K562 (cell line): ENCODE measurements around the gene AGFG2. TPM values are rescaled to one million over a fixed set of nuclear protein-coding genes. Genes with fewer than 3 reads are reported as not detected.

Experiments
- ARNT ChIP-seq, 2 experiments: fragments of 450-650 bp; IDR thresholded peaks; 2 replicates each; pipeline ENCODE4 v1.6.1; 2016; ENCODE audit warnings: mild to moderate bottlenecking in 1 of 2
- BHLHE40 ChIP-seq: IDR thresholded peaks from 2 replicates; pipeline ENCODE4 v1.6.1; 2011; ENCODE audit warnings: low read length, improper control_type of control experiment
- CAMTA2 ChIP-seq: fragments of 250-450 bp; sonication (Bioruptor Pico); conservative IDR thresholded peaks from 2 replicates; pipeline ENCODE4 v1.5.1; 2022
- CREBBP ChIP-seq: IDR thresholded peaks from one replicate; pipeline ENCODE4 v1.6.1; 2012; ENCODE audit warnings: low read depth, mild to moderate bottlenecking, control low read depth, inconsistent platforms, low read length
- CREM ChIP-seq: IDR thresholded peaks from 2 replicates; pipeline ENCODE4 v1.6.1; 2014; ENCODE audit warnings: antibody characterized with exemption, low read depth
- CTBP1 ChIP-seq: fragments of 450-650 bp; IDR thresholded peaks from 2 replicates; pipeline ENCODE4 v1.6.1; 2016; ENCODE audit warnings: borderline replicate concordance
- CXXC5 ChIP-seq: fragments of 250-450 bp; sonication (Bioruptor Pico); IDR thresholded peaks from 2 replicates; pipeline ENCODE4 v1.8.0; 2022; ENCODE audit warnings: inconsistent platforms, mild to moderate bottlenecking, moderate library complexity
- FOS ChIP-seq: IDR thresholded peaks from 3 replicates; pipeline ENCODE4 v1.6.1; 2011; ENCODE audit not compliant: insufficient read length; ENCODE audit errors: extremely low read depth
- MEIS2 ChIP-seq: fragments of 450-650 bp; IDR thresholded peaks from 2 replicates; pipeline ENCODE4 v1.6.1; 2014; ENCODE audit warnings: mild to moderate bottlenecking; ENCODE audit not compliant: partially characterized antibody
- NFYB ChIP-seq: IDR thresholded peaks from 2 replicates; pipeline ENCODE4 v1.6.1; 2011; ENCODE audit warnings: mild to moderate bottlenecking, moderate library complexity; ENCODE audit not compliant: insufficient read length; ENCODE audit errors: extremely low read depth
- NRF1 ChIP-seq, 2 experiments: fragments of 450-650 bp; IDR thresholded peaks in 1 of 2; conservative IDR thresholded peaks in 1 of 2; 2 replicates each; pipeline ENCODE4 v1.6.1; 2014; ENCODE audit warnings: mild to moderate bottlenecking in 2 of 2
- POLR2G ChIP-seq: fragments of 200-400 bp; formaldehyde crosslinking; IDR thresholded peaks from 2 replicates; pipeline ENCODE4 v1.6.1; 2017; ENCODE audit warnings: low read depth, mild to moderate bottlenecking, antibody characterized with exemption, low read length, moderate library complexity
- POLR2H ChIP-seq: IDR thresholded peaks from 2 replicates; pipeline ENCODE4 v1.6.1; 2016; ENCODE audit warnings: missing genetic modification characterization, low read depth, mild to moderate bottlenecking, control low read depth, missing compliant biosample characterization, moderate library complexity
- PRMT5 ChIP-seq: sonication (generic); formaldehyde crosslinking; IDR thresholded peaks from 2 replicates; pipeline ENCODE4 v1.5.0; 2020; ENCODE audit warnings: missing genetic modification reagents
- SIN3B ChIP-seq: fragments of 450-650 bp; IDR thresholded peaks from 2 replicates; pipeline ENCODE4 v1.6.1; 2017; ENCODE audit warnings: low read depth, mild to moderate bottlenecking, moderate library complexity
- TAF1 ChIP-seq: IDR thresholded peaks from 2 replicates; pipeline ENCODE4 v1.6.1; 2011; ENCODE audit warnings: mild to moderate bottlenecking, low read length, moderate library complexity; ENCODE audit not compliant: insufficient read depth, control insufficient read depth, severe bottlenecking; ENCODE audit errors: extremely low read depth
- U2AF1 ChIP-seq: fragments of 200-400 bp; formaldehyde crosslinking; optimal IDR thresholded peaks from 2 replicates; pipeline ENCODE3; 2017; ENCODE audit warnings: mild to moderate bottlenecking, low read depth, low read length, moderate library complexity
- ZFX ChIP-seq: sonication (generic); formaldehyde crosslinking; IDR thresholded peaks from 2 replicates; pipeline ENCODE4 v1.8.0; 2022; ENCODE audit warnings: mild to moderate bottlenecking, missing genetic modification reagents, moderate library complexity
- polyA plus RNA-seq, 8 experiments: library from polyadenylated mRNA; depleted of rRNA in 4 of 8; stranded (reverse) in 5 of 8; unstranded in 3 of 8; fragments of >200 nt; fragmentation: Nextera tagmentation in 2 of 8; fragmentation: Illumina TruSeq in 1 of 8; extraction: Ambion mirVana in 2 of 8; extraction: Trizol in 1 of 8; gene quantifications; 2 replicates each; pipeline versions ENCODE4 v1.2.1 to v1.2.3, GENCODE V29; 2011 to 2014; ENCODE audit warnings: inconsistent platforms in 1 of 8, missing spikeins in 1 of 8
- total RNA-seq, 7 experiments: library from RNA; depleted of rRNA in 6 of 7; stranded (reverse); fragments of >200 nt in 6 of 7; fragmentation: Illumina TruSeq in 2 of 7; extraction: Trizol in 2 of 7; gene quantifications; 2 replicates each; pipeline versions ENCODE4 v1.2.1 to v1.2.3, GENCODE V29; 2011 to 2021; ENCODE audit warnings: low replicate concordance in 1 of 7
- TF ChIP-seq, protein P1 (sequence below): fragments of 250-450 bp; sonication (Bioruptor Pico); IDR thresholded peaks from 2 replicates; pipeline ENCODE4 v1.4.0; 2020
- TF ChIP-seq, protein P2 (sequence below): fragments of 450-650 bp; IDR thresholded peaks from 2 replicates; pipeline ENCODE4 v1.6.1; 2016; ENCODE audit warnings: borderline replicate concordance
- TF ChIP-seq, protein P3 (sequence below): fragments of 250-450 bp; sonication (Bioruptor Pico); IDR thresholded peaks from 2 replicates; pipeline ENCODE4 v1.8.0; 2021; ENCODE audit warnings: moderate library complexity, mild to moderate bottlenecking, inconsistent platforms

AGFG2 gene
- total and polyA plus RNA-seq, 9 of the 15 experiments (the other 6 are each of a cell fraction or from before 2014, with no cell fraction given), result 0.31 to 23.1 (median 6.5) TPM

DNA sequence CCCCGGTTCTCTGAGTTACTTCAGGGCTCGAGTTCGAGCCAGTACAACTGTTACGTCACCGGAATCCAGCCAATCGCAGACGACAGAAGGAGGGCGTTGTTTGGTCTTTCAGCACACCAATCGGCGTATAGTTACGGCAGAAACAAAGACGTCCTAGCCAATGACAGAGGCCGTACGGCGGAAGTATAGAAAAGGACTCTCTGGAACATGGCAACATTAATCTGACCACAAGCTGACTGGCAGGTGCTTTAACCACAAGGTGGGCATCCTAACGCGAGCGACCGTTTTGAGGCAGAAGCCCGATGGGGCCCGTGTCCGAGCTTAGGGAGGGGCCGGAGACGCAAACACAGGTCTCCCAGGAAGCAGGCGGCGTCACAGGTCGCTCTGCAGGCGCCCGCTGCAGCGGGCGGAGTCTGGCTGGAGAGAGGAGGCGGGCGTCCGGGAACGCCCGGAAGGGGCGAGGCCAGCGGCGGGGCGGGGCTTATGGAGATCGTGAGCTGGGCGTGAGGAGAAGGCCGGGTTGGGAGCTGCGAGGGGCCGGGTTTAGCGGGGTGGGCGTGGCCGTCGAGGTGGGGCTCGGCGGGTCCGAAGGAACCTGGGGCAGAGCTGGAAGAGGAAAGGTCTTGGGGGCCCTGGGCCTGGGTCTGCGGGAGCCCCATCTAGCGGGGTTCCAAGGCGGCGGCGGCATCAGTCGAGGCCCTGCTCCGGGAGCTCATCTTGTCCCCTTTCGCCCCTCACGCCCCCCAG lies 73.2 kb downstream of the AGFG2 start, which contains the start of gene MOSPD3 (continued):
- TF ChIP-seq CREM, result peak; percentile 83
- no peak for TF ChIP-seq CREBBP
- peak; percentile 70 to 71 for TF ChIP-seq NRF1 (conservative IDR thresholded peaks at IDR 0.05 in 1 of 2, IDR thresholded peaks at IDR 0.05 in 1 of 2)
- TF ChIP-seq MEIS2, result peak; percentile 77
- TF ChIP-seq CXXC5, result peak; percentile 75
- TF ChIP-seq NFYB, result peak; percentile 97
- peak; percentile 57; the same call in 1 of the 2 replicates for TF ChIP-seq BHLHE40
- TF ChIP-seq ZFX (CRISPR knock-in tag), result peak; percentile 60
- peak; percentile 80 for TF ChIP-seq SIN3B
- TF ChIP-seq, protein P1, sequence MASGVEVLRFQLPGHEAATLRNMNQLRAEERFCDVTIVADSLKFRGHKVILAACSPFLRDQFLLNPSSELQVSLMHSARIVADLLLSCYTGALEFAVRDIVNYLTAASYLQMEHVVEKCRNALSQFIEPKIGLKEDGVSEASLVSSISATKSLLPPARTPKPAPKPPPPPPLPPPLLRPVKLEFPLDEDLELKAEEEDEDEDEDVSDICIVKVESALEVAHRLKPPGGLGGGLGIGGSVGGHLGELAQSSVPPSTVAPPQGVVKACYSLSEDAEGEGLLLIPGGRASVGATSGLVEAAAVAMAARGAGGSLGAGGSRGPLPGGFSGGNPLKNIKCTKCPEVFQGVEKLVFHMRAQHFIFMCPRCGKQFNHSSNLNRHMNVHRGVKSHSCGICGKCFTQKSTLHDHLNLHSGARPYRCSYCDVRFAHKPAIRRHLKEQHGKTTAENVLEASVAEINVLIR (CRISPR knock-in tag), result peak; percentile 36; the same call in 1 of the 2 replicates
- TF ChIP-seq, protein P2, sequence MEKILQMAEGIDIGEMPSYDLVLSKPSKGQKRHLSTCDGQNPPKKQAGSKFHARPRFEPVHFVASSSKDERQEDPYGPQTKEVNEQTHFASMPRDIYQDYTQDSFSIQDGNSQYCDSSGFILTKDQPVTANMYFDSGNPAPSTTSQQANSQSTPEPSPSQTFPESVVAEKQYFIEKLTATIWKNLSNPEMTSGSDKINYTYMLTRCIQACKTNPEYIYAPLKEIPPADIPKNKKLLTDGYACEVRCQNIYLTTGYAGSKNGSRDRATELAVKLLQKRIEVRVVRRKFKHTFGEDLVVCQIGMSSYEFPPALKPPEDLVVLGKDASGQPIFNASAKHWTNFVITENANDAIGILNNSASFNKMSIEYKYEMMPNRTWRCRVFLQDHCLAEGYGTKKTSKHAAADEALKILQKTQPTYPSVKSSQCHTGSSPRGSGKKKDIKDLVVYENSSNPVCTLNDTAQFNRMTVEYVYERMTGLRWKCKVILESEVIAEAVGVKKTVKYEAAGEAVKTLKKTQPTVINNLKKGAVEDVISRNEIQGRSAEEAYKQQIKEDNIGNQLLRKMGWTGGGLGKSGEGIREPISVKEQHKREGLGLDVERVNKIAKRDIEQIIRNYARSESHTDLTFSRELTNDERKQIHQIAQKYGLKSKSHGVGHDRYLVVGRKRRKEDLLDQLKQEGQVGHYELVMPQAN, result peak; percentile 92
- TF ChIP-seq CTBP1, result peak; percentile 48; the same call in 1 of the 2 replicates
- no peak for TF ChIP-seq PRMT5 (CRISPR knock-in tag)
- TF ChIP-seq TAF1, result peak; percentile 56
- TF ChIP-seq FOS, result peak; percentile 90
- no peak for TF ChIP-seq CAMTA2 (CRISPR knock-in tag)
- peak; percentile 86 for TF ChIP-seq POLR2H (tag)
- TF ChIP-seq POLR2G, result peak; percentile 93
- TF ChIP-seq U2AF1, result no peak
- TF ChIP-seq, protein P3, sequence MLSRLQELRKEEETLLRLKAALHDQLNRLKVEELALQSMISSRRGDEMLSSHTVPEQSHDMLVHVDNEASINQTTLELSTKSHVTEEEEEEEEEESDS, result no peak
- TF ChIP-seq ARNT (IDR thresholded peaks at IDR 0.05), result 0 out of 4 replicates have a peak, but pooled peaks of 1 of the 2 experiments have one; percentile 62
